Ascending aorta (tissue), 2 donors: ENCODE data around the gene EVX2. TPM values are rescaled to one million over a fixed set of nuclear protein-coding genes. Genes with fewer than 3 reads are reported as not detected.

ENCODE experiments used
- DNase-seq, 2 donors: peaks; one replicate each; pipeline ENCODE4 v3.0.0-alpha.2; 2019; ENCODE audit warnings: low spot score in 2 of 2
- H3K27ac ChIP-seq, 2 donors: fragments of 200-600 bp; sonication (generic); one replicate each; pipeline ENCODE4 v1.5.1; 2016 to 2017; ENCODE audit warnings: mild to moderate bottlenecking in 1 of 2
- H3K27me3 ChIP-seq: fragments of 200-600 bp; sonication (generic); one replicate; pipeline ENCODE4 v1.5.1; 2017
- H3K36me3 ChIP-seq, 2 donors: fragments of 200-600 bp; sonication (generic); one replicate each; pipeline ENCODE4 v1.5.1; 2016
- H3K4me1 ChIP-seq, 2 donors: fragments of 200-600 bp; sonication (generic); one replicate each; pipeline ENCODE4 v1.5.1; 2016 to 2017; ENCODE audit warnings: mild to moderate bottlenecking in 1 of 2
- H3K4me3 ChIP-seq, 2 donors: fragments of 200-600 bp; sonication (generic); one replicate each; pipeline ENCODE4 v1.5.1; 2016 to 2017; ENCODE audit warnings: mild to moderate bottlenecking in 1 of 2
- H3K9me3 ChIP-seq, 2 donors: fragments of 200-600 bp; sonication (generic); one replicate each; pipeline ENCODE4 v1.5.1; 2016
- intact Hi-C: fragments of 100-400 bp; cut with DNase I; formaldehyde crosslinking; loops from one replicate; pipeline ENCODE4 v1.15.1; 2023
- total RNA-seq: library from RNA; depleted of rRNA; stranded (reverse); fragments of >200 nt; gene quantifications from one replicate; pipeline ENCODE4 v1.1.0, GENCODE V29; 2016
- TF ChIP-seq, protein P1 (sequence below), 3 experiments: fragments of 200-600 bp in 2 of 3; fragments of 450-650 bp in 1 of 3; sonication (generic) in 2 of 3; IDR thresholded peaks; one replicate each; pipeline ENCODE4 v1.5.1; 2016 to 2019; ENCODE audit warnings: antibody characterized with exemption in 3 of 3, mild to moderate bottlenecking in 1 of 3, moderate library complexity in 1 of 3

The EVX2 gene
- total RNA-seq: not detected

DNA sequence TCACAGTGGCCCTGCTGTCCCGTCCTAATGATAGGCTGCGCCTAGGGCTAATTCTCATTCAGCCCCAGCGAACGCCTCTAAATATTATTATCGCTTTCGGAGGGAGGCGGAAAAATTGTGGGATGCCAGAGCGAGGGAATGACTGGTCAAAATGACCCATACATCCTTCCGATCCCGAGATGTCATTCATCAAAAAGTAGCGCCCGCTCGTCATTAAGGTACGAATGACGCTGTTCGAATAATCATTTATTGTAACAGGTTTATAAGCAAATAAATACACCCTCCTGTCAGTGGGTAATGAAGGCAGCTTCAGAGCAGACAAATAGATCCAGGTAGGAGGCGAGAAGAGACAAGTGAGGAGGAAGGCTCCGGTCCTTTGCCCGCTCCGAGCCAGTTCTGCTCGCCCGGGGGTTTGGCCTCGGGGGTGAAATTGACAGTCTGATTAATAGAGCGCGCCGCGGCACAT lies at the start of gene EVX2:
TSS of gene EVX2 (minus strand) at position 167 of the 466 bp plus-strand sequence. CDS start 186 bp downstream, outside the sequence.
- no peaks in the 10 kb centered on the region for H3K36me3 ChIP-seq
- H3K4me1 ChIP-seq: no peaks in the 10 kb centered on the region
- H3K27ac ChIP-seq: no peak within 1 kb of the TSS
- peaks cover 79% of the 10 kb centered on the region for H3K27me3 ChIP-seq
- TF ChIP-seq, protein P1, sequence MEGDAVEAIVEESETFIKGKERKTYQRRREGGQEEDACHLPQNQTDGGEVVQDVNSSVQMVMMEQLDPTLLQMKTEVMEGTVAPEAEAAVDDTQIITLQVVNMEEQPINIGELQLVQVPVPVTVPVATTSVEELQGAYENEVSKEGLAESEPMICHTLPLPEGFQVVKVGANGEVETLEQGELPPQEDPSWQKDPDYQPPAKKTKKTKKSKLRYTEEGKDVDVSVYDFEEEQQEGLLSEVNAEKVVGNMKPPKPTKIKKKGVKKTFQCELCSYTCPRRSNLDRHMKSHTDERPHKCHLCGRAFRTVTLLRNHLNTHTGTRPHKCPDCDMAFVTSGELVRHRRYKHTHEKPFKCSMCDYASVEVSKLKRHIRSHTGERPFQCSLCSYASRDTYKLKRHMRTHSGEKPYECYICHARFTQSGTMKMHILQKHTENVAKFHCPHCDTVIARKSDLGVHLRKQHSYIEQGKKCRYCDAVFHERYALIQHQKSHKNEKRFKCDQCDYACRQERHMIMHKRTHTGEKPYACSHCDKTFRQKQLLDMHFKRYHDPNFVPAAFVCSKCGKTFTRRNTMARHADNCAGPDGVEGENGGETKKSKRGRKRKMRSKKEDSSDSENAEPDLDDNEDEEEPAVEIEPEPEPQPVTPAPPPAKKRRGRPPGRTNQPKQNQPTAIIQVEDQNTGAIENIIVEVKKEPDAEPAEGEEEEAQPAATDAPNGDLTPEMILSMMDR (IDR thresholded peaks at IDR 0.05): no peak
- no peak within 1 kb of the TSS for H3K4me3 ChIP-seq
- H3K9me3 ChIP-seq: no peaks in the 10 kb centered on the region
- no peak for DNase-seq
- intact Hi-C loops: loop anchor here (5.0 kb wide), 1 partner anchor 38 kb away; the partner anchor contains the start of gene HOXD9

DNA sequence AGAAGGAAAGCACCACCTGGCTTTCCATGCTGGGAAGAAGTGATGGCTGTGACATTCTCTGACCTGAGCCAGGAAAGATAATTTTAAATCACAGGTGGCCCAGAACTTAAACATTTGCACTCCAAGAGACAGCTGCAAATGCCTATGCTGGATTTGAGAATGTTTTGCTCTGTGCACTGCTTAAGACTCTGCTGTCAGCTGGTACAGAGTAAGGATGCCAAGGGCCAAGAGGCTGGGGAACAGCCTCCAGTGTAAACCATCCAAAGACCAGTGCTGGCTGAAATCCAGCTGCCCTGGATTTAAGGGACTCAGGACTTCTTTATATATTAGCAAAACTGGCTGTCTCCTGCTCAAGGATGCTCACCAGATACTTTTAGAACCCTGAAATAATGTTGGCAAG lies 49.6 kb upstream of the EVX2 start:
- TF ChIP-seq, protein P1 (IDR thresholded peaks at IDR 0.05): no peak
- Histone ChIP-seq H3K9me3 (no peaks in the 10 kb centered on the region), H3K4me3 (no peak overlapping the region), H3K36me3 (no peaks in the 10 kb centered on the region), H3K4me1 (peaks cover 0 to 16% of the 10 kb centered on the region in 2 donors), H3K27ac (peak overlapping the region in 1 of 2 donors; percentile 14), H3K27me3 (no peaks in the 10 kb centered on the region)
- intact Hi-C loops: no loop called here
- no peak for DNase-seq

DNA sequence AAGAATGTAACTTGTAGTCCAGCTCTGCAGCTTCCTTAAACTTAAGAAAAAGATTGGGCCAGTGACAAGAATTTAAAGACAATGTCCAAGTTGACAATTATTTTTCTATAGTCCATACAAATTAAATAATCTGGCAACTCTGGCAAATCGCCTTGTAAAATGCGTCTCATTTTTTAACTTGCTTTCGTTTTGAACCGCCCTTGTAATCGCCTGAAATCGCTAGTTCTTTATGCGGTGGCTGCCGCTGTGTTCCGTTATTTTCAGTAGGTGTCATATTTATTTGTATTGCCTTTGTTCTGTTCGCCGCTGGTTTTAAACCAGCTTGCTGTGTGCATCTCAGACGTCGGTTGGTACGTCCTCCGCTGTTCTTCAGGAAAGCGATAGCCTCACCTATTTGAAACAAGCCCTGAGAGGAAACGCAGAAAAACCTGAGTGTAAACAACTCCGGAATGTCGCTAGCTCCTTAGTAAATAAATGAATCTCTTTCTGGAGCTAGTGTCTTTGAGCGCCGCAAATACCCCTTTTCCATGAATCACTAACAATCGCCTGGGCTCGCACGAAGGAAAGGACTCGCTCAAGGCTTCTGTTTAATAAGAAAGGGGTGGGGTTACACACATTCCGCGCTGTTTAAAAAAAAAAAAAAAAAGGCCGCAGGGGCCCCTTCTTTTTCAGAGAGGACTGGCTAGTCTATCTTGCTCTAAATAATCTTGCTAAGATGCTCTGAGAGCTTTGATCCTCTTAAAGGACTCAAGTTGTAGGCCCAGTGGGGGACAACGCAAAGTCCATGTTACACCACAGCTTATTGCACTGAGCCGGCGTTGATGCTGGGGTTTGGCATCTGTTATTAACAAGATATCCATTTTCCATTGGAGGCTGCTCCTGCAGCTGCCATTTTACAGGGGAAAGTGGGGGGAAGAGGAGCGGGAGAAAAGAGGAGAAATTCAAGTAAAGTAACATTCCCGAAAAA lies 48.7 kb upstream of the EVX2 start:
- H3K27ac ChIP-seq: no peak overlapping the region
- peaks cover 0 to 16% of the 10 kb centered on the region in 2 donors for H3K4me1 ChIP-seq
- no peaks in the 10 kb centered on the region for H3K36me3 ChIP-seq
- TF ChIP-seq, protein P1 (IDR thresholded peaks at IDR 0.05): no peak
- no peaks in the 10 kb centered on the region for H3K27me3 ChIP-seq
- no peaks in the 10 kb centered on the region for H3K9me3 ChIP-seq
- DNase-seq: no peak
- H3K4me3 ChIP-seq: peak overlapping the region; percentile 22 to 26
- intact Hi-C loops: no loop called here

DNA sequence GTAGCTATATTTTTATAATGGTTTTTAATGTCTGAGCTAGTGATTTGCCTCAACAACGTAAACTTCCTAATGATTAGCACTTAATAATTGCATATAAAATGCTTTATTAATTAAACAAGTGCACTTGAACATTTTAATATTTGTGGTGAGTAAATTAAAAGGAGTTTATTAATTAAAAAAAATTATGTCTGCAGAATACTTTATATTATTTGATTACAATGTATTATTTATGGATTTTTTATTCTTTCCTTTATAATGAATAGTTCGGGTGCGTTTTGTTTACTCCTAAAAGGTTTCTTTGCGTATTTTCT lies 48.0 kb upstream of the EVX2 start:
- Histone ChIP-seq H3K36me3 (no peaks in the 10 kb centered on the region), H3K27ac (no peak overlapping the region), H3K4me3 (peak overlapping the region; percentile 22 to 26), H3K4me1 (peaks cover 0 to 12% of the 10 kb centered on the region in 2 donors), H3K27me3 (no peaks in the 10 kb centered on the region), H3K9me3 (no peaks in the 10 kb centered on the region)
- intact Hi-C loops: no loop called here
- DNase-seq: no peak
- TF ChIP-seq, protein P1 (IDR thresholded peaks at IDR 0.05): no peak

DNA sequence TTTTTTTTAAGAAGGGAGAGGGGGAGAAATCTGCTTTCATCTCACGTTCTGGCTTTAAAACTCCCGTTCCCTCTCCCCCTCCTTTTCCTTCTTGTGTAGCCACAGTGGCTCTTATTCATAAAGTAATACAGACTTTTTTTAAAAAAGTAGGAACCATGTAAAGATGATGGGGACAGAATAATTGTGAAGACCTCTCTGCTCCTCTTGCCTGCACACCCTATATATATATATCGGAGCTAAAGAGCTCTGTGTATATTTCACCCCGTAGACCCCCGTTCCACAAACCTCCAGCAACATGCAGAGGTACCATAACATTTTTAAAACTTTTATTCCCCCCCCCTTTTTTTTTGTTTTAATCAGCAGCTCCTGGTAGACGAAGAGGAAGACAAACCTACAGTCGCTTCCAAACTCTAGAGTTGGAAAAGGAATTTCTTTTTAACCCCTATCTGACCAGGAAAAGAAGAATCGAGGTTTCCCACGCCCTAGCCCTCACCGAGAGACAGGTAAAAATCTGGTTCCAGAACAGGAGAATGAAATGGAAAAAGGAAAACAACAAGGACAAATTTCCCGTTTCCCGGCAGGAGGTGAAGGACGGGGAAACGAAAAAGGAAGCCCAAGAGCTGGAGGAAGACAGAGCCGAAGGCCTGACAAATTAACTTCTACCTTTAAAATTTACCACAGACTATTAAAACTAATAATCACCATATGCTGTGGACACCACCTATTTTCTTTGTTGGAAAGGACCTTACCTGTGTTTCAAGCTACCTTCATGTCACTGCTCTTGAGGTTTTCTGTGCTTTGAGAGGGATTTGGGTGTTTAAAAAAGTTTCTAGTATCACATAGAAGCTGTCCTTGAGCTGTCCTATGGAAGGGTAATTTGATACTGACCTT lies 47.4 kb upstream of the EVX2 start:
- TF ChIP-seq, protein P1 (IDR thresholded peaks at IDR 0.05): no peak
- Histone ChIP-seq H3K4me1 (peaks cover 0 to 12% of the 10 kb centered on the region in 2 donors), H3K9me3 (no peaks in the 10 kb centered on the region), H3K36me3 (no peaks in the 10 kb centered on the region), H3K27me3 (no peaks in the 10 kb centered on the region), H3K27ac (peak overlapping the region; percentile 89 to 96), H3K4me3 (peak overlapping the region; percentile 61 to 88)
- intact Hi-C loops: no loop called here
- DNase-seq: no peak
